Measurements from ENCODE around the gene PAQR7.

Gene PAQR7

DNA sequence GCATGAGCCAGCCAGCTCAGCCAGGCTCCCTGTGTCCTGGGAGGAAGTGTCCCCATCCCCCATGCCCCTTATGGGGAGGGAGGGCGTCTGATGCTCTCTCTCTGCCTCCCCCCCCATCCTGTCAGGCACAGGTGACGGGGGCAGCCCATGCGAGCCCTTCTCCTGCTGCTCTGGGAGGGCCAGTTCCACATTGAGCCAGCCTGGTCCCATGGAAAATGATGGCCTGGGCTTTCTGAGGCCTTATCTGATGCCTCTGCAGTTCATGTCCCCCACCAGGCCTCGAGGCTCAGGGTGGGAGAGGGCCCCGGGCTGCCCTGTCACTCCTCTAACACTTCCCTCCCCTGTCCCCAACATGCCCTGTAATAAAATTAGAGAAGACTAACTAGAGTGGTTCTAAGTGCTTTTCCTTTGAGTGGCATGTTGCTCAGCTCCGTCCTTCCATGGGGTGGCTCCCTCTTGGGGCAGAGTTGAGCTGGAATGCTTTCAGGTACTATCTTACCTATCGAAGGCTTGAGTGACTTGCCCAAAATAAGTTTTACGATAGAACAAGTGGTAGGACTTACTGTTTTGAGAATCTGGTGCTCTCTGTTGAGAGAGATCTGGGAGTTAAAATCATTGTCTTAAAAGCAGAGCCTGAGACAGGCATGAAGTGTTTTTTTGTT is 57.5 kb downstream of the PAQR7 start:
- Histone ChIP-seq H3K27ac (peak overlapping the region; percentile 88), H3K9ac (no peak overlapping the region), H3K36me3 (ENCODE audit: control insufficient read depth, insufficient read depth, low read length) (no peaks in the 10 kb centered on the region), H3K27me3 (ENCODE audit: control insufficient read depth, insufficient read depth, low read length) (no peaks in the 10 kb centered on the region), H3K9me3 (ENCODE audit: control insufficient read depth, low read length) (no peaks in the 10 kb centered on the region), H2AFZ (no peak overlapping the region), H3K4me3 (ENCODE audit: low read depth, low read length) (no peak overlapping the region), H3K4me1 (peaks cover 8% of the 10 kb centered on the region), H3K4me2 (ENCODE audit: low read length) (peak overlapping the region; percentile 98), H3K79me2 (peaks cover 4% of the 10 kb centered on the region)
- TF ChIP-seq CTCF (IDR thresholded peaks at IDR 0.05), result no peak

DNA sequence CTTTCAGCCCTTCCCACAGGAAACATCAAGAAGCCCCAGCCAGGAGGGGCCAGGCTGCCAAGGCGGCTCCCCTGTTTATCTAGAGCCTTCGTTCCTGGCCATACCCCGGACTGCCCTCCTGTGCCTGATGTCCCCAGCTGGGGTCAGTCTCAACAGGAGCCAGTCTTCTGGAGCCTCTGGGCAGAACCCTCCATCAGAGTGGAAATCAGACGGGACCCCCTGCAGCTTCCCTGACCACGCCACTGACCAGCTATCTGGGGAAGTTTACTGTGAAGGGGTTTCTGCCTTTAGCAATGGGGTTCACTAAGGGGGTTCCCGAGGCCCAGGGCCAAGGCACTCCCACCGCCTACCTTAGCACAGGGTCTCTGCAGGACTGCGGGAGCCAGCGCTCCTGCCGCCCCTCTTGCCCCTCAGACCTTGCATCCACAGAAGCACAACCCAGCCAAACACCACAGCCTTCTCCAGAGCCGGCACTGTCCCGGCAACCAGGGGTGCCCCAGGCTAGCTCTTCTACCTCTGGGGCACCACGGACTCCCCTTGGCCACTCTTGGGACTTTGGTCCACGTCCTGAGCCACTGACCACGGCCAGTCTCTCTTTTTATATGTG is 59.3 kb downstream of the PAQR7 start:
- no peak overlapping the region for H3K27ac ChIP-seq
- no peak for TF ChIP-seq CTCF (IDR thresholded peaks at IDR 0.05)
- H3K27me3 ChIP-seq (ENCODE audit: control insufficient read depth, insufficient read depth, low read length), result no peaks in the 10 kb centered on the region
- no peaks in the 10 kb centered on the region for H3K9me3 ChIP-seq (ENCODE audit: control insufficient read depth, low read length)
- H3K9ac ChIP-seq, result no peak overlapping the region
- no peak overlapping the region for H3K4me3 ChIP-seq (ENCODE audit: low read depth, low read length)
- H3K4me1 ChIP-seq, result peaks cover 3% of the 10 kb centered on the region
- H2AFZ ChIP-seq, result no peak overlapping the region
- H3K4me2 ChIP-seq (ENCODE audit: low read length), result no peak overlapping the region
- peaks cover 2% of the 10 kb centered on the region for H3K79me2 ChIP-seq
- no peaks in the 10 kb centered on the region for H3K36me3 ChIP-seq (ENCODE audit: control insufficient read depth, insufficient read depth, low read length)

GRCh38 chr1:25815208-25816111 is 60.0 kb downstream of the PAQR7 start:
- H3K9me3 ChIP-seq (ENCODE audit: control insufficient read depth, low read length), result no peaks in the 10 kb centered on the region
- H3K27ac ChIP-seq, result no peak overlapping the region
- no peaks in the 10 kb centered on the region for H3K4me1 ChIP-seq
- no peak overlapping the region for H3K4me2 ChIP-seq (ENCODE audit: low read length)
- no peak overlapping the region for H3K4me3 ChIP-seq (ENCODE audit: low read depth, low read length)
- no peaks in the 10 kb centered on the region for H3K79me2 ChIP-seq
- no peak for TF ChIP-seq CTCF (IDR thresholded peaks at IDR 0.05)
- H2AFZ ChIP-seq, result no peak overlapping the region
- H3K27me3 ChIP-seq (ENCODE audit: control insufficient read depth, insufficient read depth, low read length), result no peaks in the 10 kb centered on the region
- H3K36me3 ChIP-seq (ENCODE audit: control insufficient read depth, insufficient read depth, low read length), result no peaks in the 10 kb centered on the region
- H3K9ac ChIP-seq, result no peak overlapping the region

GRCh38 chr1:25814549-25815087 is 60.9 kb downstream of the PAQR7 start:
- Histone ChIP-seq H3K4me3 (ENCODE audit: low read depth, low read length) (no peak overlapping the region), H3K9me3 (ENCODE audit: control insufficient read depth, low read length) (no peaks in the 10 kb centered on the region), H3K27me3 (ENCODE audit: control insufficient read depth, insufficient read depth, low read length) (no peaks in the 10 kb centered on the region), H3K27ac (no peak overlapping the region), H3K9ac (no peak overlapping the region), H2AFZ (no peak overlapping the region), H3K4me1 (no peaks in the 10 kb centered on the region), H3K36me3 (ENCODE audit: control insufficient read depth, insufficient read depth, low read length) (no peaks in the 10 kb centered on the region), H3K79me2 (no peaks in the 10 kb centered on the region), H3K4me2 (ENCODE audit: low read length) (no peak overlapping the region)
- TF ChIP-seq CTCF (IDR thresholded peaks at IDR 0.05), result no peak

Measured in parathyroid adenoma (tissue), 2 donors.